GM19452 (cell line): ENCODE results near the gene TSPAN13.

Experiments used
- ATAC-seq: cut with Tn5 transposase; IDR thresholded peaks from one replicate; pipeline ENCODE4 v1.9.1; 2021; ENCODE audit not compliant: unreplicated experiment

Gene TSPAN13

DNA sequence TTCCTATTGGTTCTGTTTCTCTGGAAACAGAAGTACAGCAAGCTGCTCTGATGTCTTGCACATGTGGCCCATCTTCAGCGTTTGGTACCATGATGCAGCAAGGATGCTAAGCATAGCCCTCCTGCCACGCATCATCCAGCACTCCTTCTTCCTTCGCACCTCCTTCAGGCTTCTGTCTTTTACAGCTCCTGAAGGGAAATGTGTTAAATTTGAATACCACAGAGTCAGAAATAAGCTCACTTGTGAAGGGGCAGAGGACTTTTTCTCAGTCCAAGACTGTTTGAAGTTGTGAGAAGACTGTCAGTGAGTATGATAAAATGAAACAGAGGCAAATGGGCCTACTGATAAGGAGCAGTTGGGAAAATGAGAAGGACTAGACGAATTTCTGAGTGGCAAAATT lies 20.7 kb downstream of the TSPAN13 start:
- ATAC-seq: no peak

DNA sequence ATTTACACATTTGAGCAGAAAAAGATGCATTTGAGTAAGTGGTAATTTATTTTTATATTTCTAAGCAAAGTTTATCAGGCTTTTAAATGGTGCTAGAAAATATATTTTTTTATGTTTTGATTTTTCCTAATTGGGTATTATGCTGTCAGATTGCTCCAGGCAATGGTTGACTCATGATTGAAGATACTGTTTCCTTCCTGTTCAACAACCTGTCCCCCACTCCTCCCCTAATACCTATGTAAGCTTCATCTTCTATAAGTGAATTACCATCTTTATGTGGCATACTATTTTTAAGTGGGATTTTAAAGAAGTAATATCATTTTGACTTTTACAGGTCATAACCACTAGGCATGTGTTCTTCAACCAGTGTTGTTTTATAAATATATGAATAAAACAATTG lies 21.4 kb downstream of the TSPAN13 start:
- ATAC-seq: no peak

DNA sequence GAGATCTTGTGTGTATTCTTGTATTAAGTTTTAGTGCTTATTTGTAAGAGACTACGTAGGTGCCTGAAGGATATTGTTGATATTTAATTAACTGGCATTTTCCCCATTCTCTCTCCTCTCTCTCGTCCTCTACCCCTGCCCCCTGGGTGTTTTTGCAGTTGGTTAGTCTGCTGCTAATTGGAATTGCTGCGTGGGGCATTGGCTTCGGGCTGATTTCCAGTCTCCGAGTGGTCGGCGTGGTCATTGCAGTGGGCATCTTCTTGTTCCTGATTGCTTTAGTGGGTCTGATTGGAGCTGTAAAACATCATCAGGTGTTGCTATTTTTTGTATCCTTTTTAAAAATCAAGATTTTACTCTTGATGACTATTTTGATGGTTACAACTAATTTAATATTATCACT lies 22.5 kb downstream of the TSPAN13 start:
- ATAC-seq: no peak

DNA sequence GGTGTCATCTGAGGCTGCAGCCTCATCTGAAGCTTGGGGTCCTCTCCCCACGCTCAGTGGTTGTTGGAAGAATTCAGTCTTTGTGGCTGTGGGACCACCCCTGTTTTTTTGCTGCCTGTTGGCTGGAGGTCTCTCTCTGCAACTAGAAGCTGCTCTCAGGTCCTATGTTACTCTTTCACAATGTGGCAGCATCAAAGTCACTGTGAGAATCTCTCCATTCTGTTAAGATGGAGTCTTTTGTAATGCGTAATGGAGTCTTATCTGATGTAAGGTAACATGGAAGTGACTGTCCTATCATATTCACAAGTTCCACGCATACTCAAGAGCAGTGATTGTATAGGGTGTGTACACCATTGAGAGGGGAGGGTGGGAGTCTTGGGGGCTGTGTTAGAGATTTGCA lies 24.9 kb downstream of the TSPAN13 start:
- ATAC-seq: no peak

DNA sequence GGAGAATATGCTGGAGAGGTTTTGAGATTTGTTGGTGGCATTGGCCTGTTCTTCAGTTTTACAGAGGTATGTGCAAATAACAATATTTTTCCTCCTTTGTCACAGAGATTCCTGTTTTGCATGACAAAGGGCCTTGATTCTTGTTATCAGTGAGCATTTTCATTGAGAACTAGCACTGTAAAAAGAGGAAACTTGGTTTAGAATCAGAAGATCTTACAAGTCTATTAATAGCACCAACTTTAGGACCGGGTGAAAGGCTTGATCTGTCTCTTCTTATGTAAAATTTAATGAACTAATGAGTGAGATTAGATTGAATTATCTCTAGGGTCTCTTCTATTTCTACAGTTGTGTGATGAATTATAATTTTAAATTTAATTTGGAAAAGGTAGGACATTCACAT lies 25.5 kb downstream of the TSPAN13 start:
- no peak for ATAC-seq

DNA sequence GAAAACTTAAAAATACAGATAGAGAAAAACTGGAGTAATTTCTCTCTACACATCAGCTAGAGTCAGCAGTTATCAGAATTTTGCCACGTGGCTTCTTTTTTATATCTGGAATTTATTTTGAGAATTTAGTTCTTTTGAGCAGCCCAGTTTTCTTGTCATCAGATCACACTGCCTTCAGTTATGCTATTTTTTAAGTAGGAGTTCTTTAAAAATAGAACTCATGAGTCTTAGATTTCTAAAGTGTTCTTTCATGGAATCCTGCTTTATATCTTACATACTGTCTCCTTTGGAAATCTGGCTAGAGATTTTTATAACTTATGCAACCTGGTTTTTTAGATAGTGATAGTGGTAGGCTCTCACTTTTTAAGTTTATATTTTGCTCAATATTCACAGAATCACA lies 27.0 kb downstream of the TSPAN13 start:
- no peak for ATAC-seq

DNA sequence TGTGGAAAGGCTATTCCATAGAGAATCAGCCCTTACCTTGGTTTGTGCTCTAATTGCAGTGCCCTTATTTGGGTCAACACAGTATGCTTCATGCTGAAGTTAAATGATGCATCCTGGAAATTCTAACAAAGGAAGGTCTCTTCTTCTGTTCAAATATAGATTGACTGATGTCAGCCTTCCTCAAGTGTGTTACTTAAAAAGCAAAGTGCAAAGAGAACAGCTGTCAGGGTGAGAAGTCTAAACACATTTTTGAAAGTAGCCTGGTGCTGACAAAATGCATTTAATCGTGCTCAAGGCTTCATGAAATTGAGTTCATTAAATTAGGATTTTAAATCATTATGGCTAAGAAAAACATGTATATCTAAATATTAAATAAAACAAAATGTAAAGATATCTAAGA lies 31.8 kb downstream of the TSPAN13 start:
- no peak for ATAC-seq

DNA sequence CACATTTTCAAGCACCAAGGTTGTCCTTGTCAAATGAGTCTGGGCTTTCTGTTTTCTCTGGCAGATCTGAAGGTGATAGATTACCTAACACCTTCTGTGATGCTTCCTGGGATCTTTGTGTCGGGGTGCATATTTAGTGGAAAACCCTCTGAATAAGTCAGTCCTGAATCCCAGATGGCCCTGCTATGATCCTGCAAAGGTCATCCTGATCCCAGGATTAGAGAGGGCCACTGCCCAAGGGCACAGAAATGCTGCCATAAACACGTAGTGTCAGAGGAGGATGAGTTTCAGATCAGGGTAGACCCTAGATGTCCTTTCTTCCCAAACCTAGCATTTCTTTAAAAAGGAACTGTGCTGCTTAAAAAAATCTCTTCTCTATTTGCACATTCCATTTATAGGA lies 32.3 kb downstream of the TSPAN13 start:
- no peak for ATAC-seq

DNA sequence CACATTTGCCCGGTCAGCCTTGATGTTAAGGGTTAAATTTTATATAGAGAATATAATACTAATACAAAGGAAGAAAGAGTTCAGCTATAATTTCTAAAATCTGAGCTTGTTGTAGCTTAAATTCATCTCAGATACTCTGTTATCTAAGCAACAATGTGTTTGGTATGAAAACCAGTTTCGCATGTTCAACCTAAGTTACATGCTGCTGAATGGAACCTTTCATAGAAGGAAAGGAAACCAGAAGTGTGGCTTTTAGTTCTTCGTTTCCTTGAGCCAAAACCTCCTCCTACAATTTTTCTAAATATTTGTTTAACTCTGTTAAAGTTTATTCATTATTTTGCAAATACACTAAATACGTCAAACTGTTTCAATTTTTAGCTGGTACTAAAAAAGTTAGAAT lies 32.7 kb downstream of the TSPAN13 start:
- ATAC-seq: no peak

DNA sequence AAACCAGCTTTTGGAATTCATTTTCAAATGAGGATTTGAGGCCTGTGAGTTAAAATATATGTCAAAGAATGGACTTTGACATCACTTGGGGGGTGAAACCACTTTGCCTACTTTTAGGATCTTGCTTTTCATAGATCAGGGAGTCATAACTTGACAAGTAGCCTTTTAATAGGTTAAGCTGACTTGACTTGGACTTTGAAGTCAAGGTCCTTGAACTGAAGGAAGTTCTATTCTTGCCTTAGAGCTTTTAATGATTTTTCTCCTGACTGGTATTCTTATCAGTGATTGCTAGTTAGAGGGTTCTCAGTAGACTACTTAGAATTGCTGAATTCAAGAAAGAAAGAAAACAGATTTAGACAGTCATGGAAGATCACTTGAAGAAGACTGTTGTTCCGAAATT lies 33.6 kb downstream of the TSPAN13 start:
- no peak for ATAC-seq

DNA sequence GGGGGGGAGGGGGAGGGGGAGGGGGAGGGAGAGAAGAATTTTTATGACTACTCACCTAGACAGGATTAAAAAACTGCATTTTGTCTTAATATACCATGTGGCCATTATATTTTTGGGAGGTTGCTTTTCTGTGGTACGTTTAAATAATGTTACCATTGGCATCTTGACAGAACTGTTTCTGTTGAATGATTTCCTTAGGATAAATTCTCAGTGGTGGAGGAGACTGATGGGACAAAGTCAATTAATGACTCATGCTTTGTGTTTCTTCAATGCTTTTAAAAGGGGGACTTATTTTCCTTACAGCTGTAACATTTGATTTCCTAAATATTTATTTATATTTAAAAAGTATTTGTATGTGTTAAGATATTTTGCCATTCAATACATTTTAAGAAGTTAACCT lies 37.5 kb downstream of the TSPAN13 start:
- ATAC-seq: no peak

DNA sequence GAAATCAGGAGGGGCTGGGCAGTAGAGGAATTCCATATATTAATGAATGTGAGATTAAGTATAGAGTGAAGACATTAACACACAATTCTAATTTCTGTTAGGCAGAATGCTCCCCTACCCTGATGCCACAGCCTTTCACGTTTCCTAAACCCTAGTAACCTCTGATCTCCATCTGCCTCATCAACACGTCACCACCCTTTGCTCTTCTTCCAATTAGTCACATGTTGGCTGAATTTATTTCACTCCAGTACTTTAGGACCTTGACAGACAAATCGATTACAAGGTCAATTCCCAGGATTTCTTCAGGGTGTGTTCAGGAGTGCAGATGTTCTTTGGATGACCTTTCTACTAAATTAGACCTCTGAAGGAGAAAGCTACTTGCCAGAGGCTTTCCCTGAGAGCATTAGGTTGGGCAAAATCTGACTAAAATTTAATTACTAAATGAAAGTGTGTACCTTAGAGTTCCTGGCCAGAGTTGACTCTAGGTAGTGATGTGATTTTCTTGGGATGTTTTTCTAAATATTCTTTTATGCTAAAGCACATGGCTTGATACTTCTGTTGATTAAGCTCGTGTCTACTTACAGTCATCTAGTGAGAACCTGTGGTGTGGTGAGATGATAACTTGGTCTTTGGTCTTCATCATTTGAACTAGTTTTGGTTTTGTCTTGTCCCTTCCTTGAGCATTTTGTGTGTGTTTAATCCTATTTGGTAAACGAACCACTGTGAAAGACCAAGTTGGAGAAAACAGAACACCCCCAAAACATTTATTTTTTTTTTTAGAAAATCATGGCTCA lies 38.5 kb downstream of the TSPAN13 start:
- ATAC-seq: no peak

DNA sequence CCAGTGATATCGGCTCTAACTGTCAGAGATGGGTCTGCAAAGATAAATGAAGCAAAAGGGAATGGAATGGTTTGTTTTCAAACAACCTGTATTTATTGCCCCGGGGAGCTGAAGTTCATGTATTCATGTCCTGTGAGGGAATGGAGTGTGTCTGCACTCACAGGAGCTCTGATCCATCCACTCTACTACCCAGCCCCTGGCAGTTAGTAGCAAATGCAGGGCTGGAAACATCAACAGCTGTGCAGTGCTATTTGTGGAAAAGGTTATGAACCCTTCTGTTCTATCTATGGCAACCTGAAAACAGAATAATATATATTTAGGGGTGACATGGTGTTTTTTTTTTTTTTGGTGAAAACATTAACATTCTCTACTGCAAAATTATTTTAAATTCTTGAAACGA lies 41.4 kb downstream of the TSPAN13 start:
- no peak for ATAC-seq

DNA sequence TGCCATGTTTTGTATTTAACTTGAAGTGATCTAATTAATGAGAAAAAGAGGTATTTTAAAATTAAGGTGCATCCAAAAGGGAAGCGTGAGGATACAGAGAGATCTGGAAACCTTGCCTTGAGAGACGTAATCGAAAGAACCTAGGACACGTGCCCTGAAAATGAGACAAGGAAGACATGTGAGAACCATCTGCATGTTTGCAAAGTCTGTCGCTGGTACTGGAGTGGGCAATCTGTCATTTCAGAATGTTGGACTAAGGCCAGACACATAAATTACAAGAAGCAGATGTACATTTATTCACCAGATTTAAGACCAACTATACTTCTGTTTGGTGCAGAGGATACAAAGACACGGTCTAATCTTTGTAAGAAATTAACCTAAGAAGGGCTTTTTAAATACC lies 42.1 kb downstream of the TSPAN13 start:
- no peak for ATAC-seq

DNA sequence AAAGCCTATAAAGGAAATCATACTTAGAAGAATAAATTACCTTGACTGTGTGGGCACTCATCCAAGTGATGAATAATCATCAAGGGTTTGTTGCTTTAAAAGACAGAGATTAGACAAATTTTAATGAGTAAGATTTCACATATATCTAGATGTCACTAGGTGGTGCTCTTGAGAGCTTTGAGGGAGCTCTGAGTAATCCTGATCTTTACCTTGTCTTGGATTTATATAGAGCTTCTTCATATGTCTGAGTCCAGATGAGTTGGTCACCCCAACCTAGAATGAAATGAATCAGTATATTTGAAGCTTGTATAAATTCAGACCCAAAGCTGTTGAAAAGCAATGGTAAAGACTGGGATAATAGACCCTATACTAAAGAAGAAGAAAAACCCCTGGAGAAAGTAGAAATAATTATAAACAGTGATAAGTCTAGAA lies 47.6 kb downstream of the TSPAN13 start:
- ATAC-seq: no peak

DNA sequence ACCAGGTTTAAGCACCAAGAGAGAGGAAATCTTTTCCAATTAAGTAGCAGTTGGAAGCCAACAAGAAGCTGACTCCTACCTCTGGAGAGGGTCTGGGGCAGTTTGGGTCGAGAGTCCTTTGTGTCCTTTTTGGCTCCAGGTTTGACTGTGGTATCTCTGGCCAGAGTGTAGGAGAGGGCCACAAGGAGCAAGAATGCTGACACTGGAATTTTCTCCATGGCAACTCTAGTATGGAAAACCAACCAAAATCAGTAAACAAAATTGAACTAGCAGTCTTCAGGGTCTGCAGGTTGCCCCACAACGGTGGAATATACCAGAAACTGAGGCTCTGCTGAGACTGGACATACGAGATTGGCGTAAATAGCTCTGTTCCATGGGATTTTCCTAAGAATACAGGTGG lies 48.0 kb downstream of the TSPAN13 start:
- ATAC-seq: no peak

DNA sequence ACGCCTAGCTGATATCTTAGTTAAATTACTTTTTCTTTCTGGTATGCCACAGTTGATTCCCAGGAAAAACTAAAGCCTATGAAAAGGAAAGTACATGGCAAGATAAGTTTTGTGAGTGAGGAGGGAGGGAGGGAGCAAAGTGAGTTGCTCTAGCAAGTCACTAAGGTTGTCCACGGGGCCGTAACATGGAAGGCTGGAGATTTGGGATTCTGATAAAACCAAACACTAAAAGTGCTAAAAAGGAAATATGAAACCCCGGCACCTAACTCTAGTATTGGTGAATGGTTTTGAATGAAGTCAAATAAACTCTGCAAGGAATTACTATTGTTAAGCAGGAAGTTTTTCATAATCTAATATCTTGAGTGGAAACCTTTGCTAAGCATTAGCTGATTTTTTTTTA lies 49.6 kb downstream of the TSPAN13 start:
- no peak for ATAC-seq

DNA sequence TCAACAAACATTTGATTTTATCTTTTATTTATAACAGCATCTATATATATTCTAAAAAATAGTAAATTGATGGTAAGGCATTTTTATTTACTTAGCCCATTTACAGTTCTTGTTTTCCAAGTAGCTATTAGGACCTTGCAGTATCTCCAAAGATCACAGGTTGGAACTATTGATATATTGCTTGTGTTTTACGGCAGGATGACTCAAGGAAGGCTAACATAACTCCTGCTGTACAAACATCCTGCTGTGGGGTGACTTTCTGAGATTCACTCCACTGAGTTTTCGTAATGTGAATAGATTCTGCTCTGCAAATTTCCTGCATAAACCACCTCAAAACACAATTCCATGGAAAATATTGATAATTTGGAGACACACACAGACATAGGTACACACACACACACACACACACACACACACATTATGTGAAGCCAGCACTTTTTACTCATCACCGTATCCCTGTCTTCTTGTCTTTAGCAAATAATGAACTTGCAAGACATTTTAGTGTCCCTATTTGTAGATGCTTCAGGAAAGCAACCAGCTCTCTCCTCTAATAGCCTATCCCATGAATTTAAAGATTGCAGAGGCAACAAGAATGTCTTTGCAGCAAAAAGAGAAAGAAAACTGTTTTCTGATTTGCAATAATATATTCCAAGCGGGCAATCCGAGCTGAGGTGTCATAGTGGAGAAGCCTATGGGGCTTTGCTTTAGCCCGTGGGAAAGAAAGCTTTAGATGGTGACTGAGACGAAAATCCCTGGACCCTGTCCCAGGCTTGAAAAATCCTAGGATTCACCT lies 50.5 kb downstream of the TSPAN13 start:
- no peak for ATAC-seq

DNA sequence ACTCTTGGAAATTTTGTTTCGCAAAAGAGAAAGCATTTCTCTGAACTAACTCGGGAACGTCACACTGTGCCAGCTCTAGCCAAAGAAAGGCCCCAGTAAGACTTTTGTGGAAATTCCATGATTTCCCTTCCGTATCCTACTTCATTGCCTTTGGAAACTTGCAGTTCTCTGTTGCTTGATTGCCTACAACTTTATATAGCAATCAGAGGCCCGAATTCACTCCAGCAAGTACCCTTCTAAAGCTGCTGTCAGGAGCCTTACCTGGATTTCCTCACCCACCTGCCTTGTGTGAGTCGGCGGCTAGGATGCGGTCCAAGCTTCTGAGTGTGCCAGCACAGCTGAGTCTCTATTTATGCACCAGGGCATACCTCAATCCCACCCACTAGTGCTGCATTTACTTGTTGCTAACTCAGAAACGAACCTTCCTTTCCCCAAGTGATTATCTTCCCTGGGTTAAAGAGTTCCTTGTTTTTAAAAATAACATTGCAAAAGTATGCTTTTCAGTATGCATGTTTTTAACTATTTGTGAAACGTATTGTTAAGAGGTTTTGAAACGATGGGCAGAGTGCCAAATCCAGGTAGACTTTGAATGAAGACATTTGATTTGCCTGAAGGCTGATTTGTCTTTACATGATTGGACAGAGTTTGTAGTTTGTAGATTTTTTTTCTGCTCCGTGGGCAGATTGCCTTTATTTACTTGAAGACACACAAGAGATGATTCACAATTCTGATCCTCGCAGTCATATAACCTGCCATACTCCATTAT lies 51.3 kb downstream of the TSPAN13 start, which contains the start of gene AGR2:
Gene AGR2, minus strand, starts transcription at position 326 of the 766 bp plus-strand sequence. CDS start 3,203 bp downstream, outside the sequence.
- no peak for ATAC-seq

DNA sequence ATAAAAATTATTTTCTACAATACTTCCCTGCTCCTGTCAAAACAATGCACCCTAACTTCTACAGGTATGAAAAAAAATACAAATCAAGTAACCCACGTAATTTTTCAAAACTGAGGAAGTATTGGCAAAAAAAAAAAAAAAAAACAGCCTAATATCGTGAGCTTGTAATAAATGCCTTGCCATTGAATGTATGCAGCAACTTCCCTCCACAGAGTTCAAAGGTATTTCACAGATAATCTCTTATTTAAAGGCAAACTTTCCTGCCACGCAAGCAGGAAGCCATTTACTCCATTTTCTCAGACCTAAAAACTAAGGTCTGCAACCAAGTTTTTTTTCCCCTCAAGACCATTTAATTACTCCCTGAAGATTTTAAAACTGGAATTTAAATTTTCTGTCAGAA lies 51.9 kb downstream of the TSPAN13 start:
- ATAC-seq: no peak

DNA sequence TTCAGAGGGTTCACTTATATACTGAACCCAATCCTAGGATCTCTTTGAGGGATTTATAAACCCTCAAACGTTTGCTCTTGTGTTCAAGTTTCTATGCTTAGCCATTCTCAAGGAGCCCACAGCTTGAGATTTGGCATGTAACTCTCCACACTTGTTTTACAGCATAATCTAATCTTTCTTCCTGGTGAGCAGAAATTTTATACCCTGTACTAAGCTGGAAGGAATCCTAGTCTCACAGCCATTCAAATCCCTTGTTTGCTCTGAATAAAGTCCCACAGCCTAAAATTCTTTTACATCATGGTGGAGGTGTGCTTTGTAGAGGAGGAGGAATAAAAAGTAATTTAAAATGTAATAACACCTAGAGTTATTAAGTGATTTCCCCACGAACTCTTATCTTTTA lies 56.6 kb downstream of the TSPAN13 start:
- no peak for ATAC-seq

DNA sequence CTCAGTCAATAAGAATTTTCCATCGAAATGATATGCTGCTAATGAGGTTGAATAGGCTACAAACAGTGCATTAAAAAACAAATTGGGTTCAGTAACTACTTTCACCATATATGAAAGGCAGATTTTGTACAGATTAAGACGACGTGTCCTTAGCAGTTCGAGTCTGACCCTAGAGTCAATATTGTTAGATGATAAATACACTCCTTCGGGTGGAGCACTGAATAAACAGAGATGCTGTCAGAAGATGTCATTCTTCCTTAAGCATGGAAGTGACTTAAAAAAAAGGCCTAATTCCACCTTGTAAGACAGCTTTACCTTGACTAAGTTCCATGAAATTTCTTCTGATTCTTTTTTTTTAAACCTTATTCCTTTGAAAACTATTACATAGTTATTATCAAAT lies 57.0 kb downstream of the TSPAN13 start:
- no peak for ATAC-seq
